Hair follicular keratinocyte (primary cell): ENCODE results near the gene NR1D2. TPM values are rescaled to one million over a fixed set of nuclear protein-coding genes. Genes with fewer than 3 reads are reported as not detected.

Experiments used
- total RNA-seq: library from RNA; depleted of rRNA; stranded (reverse); fragments of >200 nt; gene quantifications from 2 replicates; pipeline ENCODE4 v1.2.3, GENCODE V29; 2015

Gene NR1D2
- 7.8 and 7.9 TPM in 2 replicates for total RNA-seq

DNA sequence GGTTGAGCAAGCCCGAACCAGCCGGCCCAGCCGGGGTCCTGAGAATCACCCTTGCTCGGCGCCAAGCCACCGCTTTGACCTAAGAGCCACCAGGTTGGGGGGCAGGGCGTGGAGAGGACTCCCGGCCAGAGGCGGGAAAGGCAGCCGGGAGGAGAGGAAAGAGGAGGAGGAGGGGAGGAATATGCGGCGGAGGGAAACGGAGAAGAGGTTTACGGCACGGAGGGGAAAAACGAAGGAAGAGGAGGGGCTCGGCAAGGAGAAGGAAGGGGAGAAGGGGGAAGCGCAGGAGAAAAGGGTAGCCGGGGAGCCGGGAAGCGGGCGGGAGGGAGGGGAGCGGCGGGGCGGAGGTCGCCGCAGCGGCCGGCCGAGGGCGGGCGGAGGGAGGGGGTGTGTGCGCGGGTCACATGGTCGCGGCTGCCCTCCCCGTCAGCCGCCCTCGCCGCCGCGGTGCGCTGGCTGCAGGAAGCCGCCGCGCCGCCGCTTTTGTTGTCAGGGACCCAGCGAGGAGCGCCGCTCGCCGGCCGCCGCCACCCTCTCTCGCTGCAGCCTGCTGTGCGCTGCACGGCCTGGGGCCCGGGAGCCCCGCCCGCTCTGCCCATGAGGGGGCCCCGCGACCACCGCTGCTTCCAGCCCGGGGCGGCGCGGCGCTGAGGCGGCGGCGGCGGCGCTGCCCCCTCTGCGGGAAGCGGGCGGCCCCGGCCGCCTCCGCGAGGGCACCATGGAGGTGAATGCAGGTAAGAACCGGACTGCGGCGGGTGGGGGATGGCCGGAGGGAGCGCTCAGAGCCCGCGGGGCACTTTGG is at the start of gene NR1D2:
Gene NR1D2 (plus strand): TSS at position 426 of the 802 bp plus-strand sequence. CDS start 293 bp downstream, at position 719.

GRCh38 chr3:23916886-23917678 is 28.0 kb upstream of the NR1D2 start, which contains the start of the genes NKIRAS1 and RPL15:
Gene NKIRAS1, minus strand, starts transcription at chr3:23916990. Its CDS starts 6,086 bp downstream, at chr3:23910904.
Gene RPL15, plus strand, starts transcription at chr3:23917132. Its CDS starts 728 bp downstream, at chr3:23917860.

Other genes starting within 250 kb of the NR1D2 start
- 54.0 and 65.8 TPM in 2 replicates for gene UBE2E1, start 139.3 kb upstream of the NR1D2 start, total RNA-seq
- 5.2 and 6.2 TPM in 2 replicates for gene NKIRAS1, start 28.3 kb upstream of the NR1D2 start, total RNA-seq
- gene RPL15, start 28.2 kb upstream of the NR1D2 start, total RNA-seq = 2,780 and 3,453 TPM in 2 replicates